Panc1 (cell line): ENCODE results near the gene CWH43.

ENCODE experiments used
- CTCF ChIP-seq: fragments of 450-650 bp; IDR thresholded peaks from 2 replicates; pipeline ENCODE4 v1.5.1; 2017; ENCODE audit warnings: mild to moderate bottlenecking
- POLR2AphosphoS5 ChIP-seq: IDR thresholded peaks from 2 replicates; pipeline ENCODE4 v1.6.1; 2012; ENCODE audit warnings: mild to moderate bottlenecking, low read depth, low read length, moderate library complexity
- REST ChIP-seq, 2 experiments: IDR thresholded peaks; 2 replicates each; pipeline ENCODE4 v1.6.1; 2011 to 2012; ENCODE audit warnings: low read depth in 2 of 2, control low read depth in 1 of 2, low read length in 1 of 2, mild to moderate bottlenecking in 1 of 2, moderate library complexity in 1 of 2; ENCODE audit not compliant: insufficient read depth in 1 of 2
- SIN3A ChIP-seq: IDR thresholded peaks from 2 replicates; pipeline ENCODE4 v1.6.1; 2012; ENCODE audit warnings: low read depth, mild to moderate bottlenecking, low read length, moderate library complexity, borderline replicate concordance; ENCODE audit not compliant: insufficient read depth

- TF ChIP-seq POLR2AphosphoS5: no peak
- no peak for TF ChIP-seq CTCF
- no peak for TF ChIP-seq SIN3A
- TF ChIP-seq REST (IDR thresholded peaks at IDR 0.05; ENCODE audit: insufficient read depth in 1 of 2, low read depth in 2 of 2, low read length in 1 of 2): no peak
Observed at GRCh38 chr4:49036528-49036927, 50.5 kb downstream of the CWH43 start.
